Stimulated activated CD8-positive, alpha-beta memory T cell treated with anti-CD3 and anti-CD28 coated beads, Interleukin-12 subunit alpha, Interleukin-12 subunit beta, amount 100 ng/mL, for 4 hours (primary cell): ENCODE data around the gene CSMD2.

Experiments
- DNase-seq: peaks from one replicate; pipeline ENCODE4 v3.0.0-alpha.2; 2020; ENCODE audit warnings: low read depth

The CSMD2 gene

DNA sequence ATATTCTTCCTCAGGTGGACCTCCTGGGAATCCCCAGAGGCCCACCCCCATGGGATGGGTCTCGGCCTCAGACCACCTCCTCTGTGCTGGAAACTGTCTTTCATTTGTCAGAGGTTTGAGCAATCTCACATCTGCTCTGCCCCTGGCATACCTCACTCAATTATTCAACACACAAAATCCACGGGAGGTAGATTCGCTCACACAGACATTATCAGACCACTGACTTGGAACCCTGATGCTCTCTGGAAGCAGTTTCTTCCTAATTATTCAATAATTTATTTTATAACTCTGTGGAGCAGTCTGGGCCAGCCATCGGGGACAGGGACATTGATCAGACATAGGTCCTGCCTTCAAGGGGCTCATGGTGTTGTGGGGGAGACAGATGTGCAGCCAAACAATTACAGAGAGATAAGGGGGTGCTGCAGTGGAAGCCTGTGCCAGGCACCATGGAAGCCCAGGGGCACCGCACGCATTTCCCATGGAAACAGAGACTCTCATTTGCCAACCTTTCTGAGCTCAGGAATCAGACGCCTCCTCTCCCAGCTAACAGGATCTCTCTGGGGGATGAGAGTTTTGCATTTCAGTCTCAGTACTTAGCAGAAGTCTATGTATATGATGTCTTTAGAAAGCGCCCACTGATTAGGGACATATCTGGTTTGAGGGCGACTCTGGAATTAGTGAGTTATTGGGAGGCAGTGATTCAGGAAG is 204.7 kb downstream of the CSMD2 start:
- no peak for DNase-seq

DNA sequence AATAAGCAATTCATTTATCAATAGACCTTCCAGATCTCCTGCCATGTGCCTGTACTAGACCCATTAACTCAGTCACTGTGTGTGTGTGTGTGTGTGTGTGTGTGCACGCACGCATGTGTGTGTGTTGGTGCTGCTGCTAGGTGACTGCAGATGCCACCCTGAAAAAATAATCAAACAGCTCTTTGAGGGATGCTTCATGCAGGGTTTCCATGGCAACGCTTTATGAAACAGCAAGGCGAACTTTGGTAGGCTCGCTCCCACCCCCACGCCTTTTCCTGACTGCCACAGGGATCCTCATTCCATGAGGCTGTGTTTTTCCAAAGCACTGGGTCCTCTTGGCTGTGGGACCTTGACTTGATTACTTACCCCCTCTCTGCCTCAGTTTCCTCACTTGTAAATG is 207.2 kb downstream of the CSMD2 start:
- no peak for DNase-seq

DNA sequence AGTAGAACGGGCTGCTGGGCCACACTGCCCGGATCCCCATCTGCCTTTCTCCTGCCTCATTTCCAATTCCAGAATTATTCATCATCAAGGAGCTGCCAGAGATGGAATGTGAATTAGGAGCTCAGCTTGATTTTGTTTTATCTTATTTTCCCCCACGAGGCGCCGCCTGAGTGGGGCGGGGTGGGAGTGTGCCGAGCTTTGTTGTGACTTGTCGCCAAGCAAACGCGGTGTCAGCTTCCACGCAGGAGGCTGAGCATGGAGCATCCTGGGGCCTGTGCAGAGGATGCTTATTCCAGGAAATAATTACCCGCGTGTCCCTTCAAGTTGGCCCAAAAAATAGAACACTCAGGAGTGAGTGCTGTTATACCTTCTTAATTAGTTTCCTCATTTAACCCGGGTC is 209.9 kb downstream of the CSMD2 start:
- DNase-seq, result no peak

DNA sequence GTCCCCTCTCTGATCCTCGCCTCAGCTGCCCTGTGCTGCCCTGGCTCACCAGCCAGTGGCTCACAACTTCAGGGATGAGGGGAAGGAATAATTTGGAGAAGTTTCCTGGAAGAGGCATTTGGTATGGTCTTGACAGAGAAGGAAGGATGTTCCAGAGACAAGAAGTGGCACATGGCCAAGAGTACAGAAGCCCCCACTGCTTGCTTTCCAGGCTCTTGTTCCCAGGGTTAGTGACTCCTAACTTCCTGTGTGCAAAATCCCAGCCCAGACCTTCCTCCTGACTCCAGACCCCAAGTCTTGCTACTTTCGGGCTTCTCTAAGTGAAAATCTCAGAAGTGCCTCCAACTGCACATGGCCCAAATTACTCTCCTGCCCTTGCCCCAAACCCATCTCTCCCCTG is 215.5 kb downstream of the CSMD2 start:
- no peak for DNase-seq

DNA sequence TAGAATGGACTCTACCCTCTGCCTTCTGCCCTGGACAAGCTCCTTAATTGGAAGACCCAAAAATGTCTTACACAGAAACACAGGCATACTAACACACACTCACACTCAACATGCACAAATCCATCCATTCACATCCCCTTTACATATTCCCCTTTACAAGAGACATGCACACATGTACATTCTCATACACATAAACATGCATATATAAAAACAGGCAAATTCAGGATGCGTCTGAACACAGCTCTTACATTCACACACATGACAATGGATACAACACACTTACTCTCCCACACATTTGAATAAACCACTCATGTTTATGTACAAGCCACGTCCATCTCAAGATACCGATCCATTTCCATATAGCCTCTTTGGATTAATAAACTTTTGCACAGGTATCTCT is 216.7 kb downstream of the CSMD2 start:
- DNase-seq, result no peak

DNA sequence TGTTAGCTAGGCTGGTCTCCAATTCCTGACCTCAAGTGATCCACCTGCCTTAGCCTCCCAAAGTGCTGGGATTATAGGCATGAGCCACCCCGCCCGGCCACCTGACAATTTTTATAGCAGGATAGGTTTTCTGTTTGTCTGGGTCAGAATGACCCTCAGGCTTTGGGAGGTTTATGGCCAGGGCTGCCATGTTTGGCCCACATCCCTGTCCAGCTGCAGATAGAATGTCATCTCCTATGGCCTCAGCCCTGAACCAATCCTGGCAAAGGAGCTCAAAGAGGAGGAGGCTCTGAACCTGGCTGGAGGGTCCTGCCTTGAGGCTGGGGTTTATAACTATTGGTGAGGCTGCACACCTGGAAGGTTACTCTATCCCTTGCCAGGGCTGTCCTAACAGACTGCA is 218.2 kb downstream of the CSMD2 start:
- DNase-seq, result no peak

DNA sequence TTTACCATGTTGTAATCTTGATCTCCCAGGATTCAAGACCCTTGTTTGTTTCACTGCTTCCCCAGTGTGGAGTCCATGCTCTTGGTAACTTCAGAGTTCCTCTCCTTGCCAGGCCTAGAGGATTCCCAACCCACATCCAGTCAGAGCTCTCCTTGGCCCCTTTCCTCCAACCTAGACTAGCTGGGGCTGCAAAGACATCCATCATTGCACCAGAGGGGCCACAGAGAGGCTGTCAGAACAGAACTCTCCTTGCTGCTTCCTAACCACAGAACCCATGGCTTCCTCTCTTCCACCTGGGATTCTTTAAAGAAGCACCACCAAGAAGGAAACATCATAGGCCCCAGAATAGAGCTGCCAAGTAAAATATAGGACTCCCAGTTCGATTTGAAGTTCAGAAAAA is 220.2 kb downstream of the CSMD2 start:
- DNase-seq, result no peak

DNA sequence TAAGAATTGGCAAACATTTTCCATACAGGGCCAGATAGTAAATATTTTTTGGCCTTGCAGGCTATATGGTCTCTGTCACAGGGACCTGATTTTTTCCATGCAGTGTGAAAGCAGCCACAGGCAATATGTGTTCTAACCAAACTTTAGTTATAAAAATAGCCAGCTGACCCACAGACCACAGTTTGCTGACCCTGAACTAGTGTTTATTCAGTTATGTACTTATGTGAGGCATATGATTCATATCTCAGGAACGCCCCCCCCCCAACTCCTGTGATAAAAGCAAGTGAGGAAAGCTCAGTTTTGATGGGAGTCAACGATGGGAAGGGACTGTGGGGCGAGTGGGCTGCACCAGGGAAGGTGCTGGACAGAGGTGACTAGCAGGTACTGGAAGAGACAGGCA is 221.1 kb downstream of the CSMD2 start:
- DNase-seq, result no peak

DNA sequence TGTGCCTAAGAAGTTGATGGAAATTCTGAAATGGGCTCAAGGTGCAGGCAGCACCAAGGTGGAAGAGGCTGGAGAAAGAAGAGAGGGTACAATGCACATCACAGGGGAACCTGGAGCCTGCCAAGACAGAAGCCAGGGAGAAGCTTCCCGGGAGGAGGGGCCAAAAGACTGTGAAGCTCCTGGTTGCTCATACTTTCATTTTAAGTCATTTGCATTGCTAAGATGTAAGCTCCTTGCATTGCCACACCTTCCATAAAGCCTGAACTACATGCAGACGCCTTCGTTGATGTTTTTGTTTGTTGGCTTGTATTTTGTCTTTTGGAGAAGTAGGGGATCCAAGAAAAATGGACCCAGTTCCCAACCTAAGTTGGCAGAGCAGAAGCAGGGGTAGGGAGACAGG is 232.2 kb downstream of the CSMD2 start:
- no peak for DNase-seq

DNA sequence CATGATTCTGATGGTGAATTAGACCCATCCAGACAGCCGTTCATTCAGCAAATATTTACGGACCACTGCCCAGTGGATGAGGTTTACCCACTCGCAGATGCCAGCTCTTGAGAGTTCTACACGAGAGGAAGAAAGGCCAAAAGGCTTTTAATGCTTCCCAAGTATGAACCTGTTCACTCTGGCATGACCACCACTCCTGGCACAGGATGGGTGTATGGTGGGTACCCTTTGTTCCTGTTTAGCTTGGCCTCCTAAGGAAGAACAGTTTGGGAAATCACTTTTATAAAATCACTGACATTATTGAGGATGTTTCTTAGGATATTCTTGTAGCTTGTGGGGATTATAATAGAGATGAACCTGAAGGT is 233.9 kb downstream of the CSMD2 start:
- no peak for DNase-seq

DNA sequence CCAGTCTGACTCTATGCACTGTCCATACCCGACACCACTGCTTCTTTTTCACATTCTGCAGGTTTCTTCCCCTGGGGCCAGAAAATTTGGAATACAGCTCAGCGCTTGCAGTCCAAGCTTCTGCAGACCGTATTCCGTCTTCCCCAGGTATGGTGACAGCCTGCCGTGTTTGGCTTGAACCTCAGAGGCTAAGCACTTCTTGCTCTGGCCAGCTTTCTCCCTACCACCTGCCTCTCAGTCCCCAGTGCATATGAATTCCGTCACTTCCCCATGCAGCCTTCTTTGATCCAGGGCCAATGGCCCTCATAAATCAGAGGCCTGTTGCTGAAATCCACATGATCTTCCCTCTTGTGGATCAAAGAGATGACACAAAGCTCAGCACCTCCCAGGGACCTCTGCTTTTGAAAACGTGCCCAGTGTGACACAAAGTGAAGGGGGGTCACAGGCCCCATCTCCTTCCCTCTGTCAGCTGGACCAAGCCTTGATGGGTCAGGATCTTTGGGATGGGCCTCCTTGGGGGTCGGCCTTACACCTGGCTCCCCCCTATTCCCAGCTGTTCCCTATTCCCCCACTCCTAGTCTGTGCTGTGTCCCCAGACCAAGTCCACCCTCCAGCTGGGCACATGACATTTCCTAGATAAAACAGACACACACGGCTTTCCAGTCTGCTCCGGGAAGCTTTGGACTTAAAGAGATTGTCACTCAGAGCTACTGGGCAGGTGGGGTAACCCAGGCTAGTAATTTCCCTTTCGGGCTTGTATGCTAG is 234.5 kb downstream of the CSMD2 start:
- DNase-seq, result no peak

DNA sequence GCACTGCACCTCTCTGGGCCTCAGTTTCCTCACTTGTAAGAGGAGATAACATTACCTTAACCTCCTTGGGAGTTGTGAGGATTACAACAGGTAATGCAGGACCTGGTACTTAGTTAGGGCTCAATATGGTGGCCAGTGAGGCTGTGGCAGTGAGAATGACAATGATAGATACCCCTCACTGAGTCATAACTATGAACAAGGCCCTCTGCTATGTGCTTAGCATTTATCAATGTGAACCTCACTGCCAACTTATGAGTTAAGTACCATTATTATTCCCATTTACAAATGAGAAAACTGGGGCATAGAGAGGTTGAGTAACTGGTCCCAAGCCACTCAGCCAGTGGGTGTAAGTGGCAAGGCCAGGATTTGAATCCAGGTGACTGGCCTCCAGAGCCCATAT is 236.8 kb downstream of the CSMD2 start:
- no peak for DNase-seq

DNA sequence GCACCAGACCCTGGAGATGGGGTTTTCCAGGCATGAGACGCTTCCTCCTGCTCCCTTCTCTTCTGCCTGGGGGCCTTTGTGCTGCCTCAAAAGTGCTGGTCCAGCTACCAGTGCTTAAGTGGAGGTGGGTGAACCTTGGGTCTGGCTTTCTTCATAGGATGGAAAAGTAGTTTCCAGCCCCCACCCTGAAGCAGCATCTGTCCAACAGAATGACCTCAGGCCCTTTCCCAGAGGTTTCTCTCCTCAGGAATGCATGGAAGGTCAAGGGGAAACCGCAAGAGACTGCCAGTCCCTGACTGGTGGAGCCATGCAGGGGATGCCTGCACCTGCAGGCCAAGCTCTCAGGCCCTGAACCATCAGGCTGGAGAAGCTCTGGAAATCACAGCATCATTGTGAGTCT is 237.3 kb downstream of the CSMD2 start:
- no peak for DNase-seq

DNA sequence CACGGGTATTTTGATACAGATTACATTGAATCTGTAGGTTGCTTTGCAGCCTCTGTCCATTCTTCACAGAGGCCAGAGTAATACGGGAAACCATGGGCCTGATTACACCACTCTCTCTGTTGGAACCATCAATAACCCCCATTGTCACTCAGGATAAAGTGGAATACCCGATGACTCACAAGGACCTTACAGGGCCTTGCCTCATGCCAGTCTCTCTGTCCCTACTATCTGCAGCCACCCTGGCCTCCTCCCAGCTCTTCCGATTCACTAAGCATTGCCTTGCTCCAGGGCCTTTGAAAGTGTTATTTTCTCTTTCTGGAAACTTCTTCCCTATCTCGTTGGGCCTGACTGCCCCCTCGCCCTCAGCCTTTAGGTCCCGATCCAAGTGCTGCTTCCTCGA is 239.4 kb downstream of the CSMD2 start:
- DNase-seq, result no peak

DNA sequence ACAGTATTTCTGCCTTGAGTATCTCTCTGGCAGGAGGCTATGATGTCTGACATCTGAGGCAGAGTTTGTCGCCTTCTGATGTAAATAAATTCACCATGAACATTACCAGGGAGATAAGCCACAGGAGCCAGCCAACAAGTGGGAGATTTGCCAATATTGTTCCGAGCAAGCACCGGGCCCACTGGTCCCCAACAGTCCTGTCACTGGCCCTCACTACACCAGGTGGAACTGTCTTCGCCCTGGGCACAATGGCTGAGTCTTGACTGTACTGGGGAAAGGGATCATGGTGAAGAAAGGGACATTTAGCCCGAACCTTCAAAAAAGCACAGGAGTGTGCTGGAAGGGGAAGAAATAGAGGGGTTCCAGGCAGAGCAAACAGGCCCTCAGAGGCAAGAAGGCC is 243.7 kb downstream of the CSMD2 start:
- DNase-seq, result no peak

DNA sequence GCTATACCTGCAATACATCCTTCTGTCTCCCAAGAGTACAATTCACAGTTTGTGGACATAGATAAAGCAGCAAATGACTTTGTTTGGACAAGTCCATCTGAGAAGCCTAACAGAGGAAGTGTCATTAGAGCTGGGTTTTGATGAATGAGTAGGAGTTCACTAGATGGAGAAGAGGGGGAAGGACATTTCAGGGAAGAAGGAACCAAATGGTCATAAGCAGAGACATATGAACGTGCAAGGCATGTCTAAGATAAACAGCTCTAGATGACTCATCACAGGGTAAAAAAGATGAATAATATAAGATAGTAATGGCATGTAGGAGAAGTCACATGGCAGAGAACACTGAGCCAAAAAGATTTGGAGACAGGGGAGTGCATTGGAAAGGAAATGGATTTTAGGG is 246.7 kb downstream of the CSMD2 start:
- DNase-seq, result no peak

DNA sequence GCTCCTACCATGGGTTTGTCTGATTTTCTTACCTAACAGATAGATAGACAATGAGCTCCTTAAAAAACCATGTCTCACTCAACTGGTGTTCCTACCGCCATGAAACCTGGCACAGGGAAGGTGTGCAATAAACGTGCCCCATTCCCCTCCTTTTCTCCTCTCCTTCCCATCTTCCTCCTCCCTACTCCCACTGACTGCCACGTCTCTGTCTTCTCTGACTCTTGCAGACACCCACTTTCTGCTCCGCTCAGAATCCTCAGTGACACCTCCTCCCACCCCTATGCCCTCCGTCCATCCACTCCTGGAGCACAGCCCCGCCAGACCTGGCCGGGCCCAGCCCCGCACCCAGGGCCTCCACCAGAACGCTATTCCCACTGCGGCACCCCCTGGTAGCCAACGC is 248.2 kb downstream of the CSMD2 start:
- DNase-seq, result no peak

DNA sequence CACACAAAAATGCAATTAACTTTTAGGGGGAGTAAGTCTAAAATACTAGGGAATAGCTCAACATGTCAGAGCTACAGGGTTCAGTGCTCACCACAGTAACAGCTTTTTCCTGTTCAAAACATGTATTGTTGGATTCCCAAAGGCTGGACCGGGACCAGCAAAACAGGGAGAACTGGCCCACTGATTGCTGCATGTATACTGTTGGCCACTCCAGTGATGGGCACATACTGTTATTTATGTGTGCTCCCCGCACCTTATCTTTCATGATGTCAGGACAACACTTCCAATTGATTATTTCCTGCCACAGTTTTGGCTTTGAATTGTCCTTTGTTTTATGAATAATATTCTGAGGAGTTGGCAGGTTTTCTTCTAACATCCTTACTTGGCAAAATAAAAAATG is 250.5 kb downstream of the CSMD2 start:
- no peak for DNase-seq

DNA sequence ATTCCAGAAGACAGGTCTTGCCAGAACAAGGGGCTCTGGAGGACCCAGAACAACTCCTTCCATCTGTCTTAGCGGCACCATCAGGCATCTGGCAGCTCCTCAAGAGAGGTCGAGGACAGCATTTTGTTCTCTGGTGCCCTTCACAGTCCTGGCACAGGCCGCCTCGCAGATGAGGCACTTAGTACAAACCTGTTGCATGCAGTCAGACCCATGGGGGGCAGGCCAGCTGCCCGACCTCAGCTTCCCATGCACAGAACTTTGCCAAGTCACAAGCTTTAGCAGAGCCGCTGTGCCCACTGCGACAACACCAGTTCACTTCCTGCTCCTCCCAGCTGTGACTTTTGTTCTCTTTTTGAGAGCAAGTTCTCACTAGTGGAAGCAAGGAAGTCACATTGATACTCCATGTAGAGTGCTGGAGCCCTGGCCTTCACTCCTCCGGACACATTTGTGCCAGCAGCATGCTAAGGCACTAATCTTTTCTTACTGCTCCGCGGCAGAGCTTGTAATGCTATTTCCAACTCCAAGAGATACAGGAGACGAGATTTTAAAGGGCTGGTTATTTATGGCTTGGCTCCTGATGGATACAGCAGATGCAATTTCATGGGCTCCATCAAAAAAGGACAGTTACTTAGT is 256.6 kb downstream of the CSMD2 start:
- DNase-seq, result no peak

DNA sequence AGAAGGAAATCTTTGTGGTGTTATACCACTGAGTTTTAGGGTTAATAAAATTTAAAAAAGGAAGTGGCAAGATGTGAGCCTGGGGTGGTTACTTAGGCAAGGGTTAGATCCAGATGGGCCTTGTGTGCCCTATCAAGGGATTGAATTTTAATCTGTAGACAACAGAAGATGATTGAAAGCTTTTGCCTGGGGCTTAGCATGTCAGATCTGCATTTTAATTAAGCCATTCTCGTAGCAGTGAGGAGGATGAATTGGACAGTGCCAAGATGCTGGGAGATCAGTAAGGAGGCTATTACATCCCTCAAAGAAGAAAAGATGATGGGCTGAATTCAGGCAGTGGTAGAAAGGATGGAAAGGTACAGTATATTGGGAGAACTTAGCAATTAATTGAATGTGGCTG is 258.9 kb downstream of the CSMD2 start:
- no peak for DNase-seq

DNA sequence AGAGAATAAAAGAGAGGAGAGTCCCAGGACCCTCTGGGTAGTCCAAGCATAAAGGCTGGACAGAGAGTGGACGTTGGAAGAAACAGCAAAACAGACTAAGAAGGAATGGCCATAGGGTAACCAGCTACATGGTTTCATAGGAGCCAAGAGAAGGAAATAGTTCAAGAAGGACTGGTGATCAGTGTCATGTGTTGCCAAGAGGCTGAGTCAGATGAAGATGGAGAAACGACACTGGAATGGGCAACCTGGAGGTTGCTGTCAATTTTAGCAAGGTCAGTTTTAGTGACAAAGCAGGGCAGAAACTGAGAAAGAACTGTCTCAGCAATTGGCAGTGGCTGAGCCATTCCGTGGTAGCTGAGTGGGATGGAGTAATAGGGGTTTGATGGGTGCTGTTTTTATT is 259.8 kb downstream of the CSMD2 start:
- DNase-seq, result no peak

DNA sequence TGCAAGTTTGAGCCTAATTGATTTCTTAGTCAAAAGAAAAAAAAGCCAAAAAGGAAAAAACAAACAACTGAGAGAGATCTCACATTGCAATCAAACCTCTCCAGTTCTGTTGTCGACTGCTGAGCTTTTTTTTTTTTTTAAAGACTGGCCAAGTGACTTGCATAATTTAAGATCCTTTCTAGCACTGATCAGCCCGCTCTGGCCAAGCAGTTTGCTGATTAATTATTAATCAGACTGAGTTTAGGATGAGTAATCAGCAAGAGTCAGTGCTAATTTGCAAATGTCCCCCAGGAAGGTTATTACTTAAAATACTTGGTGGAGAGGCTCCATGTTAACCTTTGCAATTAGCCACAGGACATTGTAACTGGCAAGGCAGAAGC is 261.8 kb downstream of the CSMD2 start:
- DNase-seq, result no peak

DNA sequence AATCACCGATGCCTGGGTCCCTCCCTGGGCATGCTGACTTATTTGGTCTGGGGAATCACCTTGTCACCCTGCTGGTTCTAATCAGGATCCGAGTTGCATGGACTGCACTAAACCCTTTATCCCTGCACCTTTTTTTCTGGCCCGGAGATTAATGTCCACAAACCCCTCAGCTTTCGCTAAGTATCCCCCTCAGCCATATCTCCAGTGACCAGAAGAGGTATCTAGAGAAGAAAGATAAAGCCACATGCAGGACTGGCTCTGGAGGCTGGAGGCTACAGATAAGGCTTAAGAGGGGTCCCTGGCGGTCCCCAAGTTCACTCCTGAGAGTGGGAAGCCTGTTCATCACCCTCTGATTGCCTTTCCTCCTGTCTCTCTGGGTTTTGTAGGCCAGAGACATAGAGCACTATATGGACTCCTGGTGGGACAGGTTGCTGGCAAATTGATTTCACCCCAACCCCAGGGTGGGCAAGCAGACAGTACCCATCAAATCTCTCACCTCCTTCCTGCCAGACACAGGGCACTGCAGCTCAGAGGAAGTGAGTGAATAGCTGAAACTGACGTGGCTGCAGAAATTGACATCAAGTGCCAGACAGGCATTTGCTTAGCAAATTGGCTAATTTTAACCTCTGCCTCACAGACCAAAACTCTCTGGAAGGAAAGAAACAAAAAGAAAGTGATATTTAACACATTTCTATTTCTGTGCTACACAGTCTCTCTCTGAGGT is 262.4 kb downstream of the CSMD2 start:
- DNase-seq, result no peak
